Gastroesophageal sphincter (tissue), 4 donors: ENCODE results near the gene WDR47. TPM values are rescaled to one million over a fixed set of nuclear protein-coding genes. Genes with fewer than 3 reads are reported as not detected.
"Not testable (repeated sequence)": the region's sequence is repeated elsewhere in the genome, so short reads cannot be mapped to it uniquely, and the experiment has no call there.

Experiments
- ATAC-seq: fragments of 150-250 bp; one replicate; pipeline ENCODE4 v1.9.1; 2016; ENCODE audit warnings: mild to moderate bottlenecking, moderate library complexity
- H3K27ac ChIP-seq, 4 donors: fragments of 200-600 bp; sonication (generic) in 3 of 4; 1 replicate in 3 of 4; 2 replicates in 1 of 4; pipeline ENCODE4 v1.5.1; 2016 to 2019
- H3K27me3 ChIP-seq: fragments of 200-600 bp; sonication (generic); one replicate; pipeline ENCODE4 v1.5.1; 2019
- H3K36me3 ChIP-seq, 2 donors: fragments of 200-600 bp; sonication (generic); one replicate each; pipeline ENCODE4 v1.5.1; 2019; ENCODE audit warnings: control low read depth in 1 of 2
- H3K4me1 ChIP-seq, 3 donors: fragments of 200-600 bp; sonication (generic); 1 replicate in 2 of 3; 2 replicates in 1 of 3; pipeline ENCODE4 v1.5.1; 2016 to 2019; ENCODE audit warnings: control low read depth in 2 of 3
- H3K4me3 ChIP-seq, 2 donors: fragments of 200-600 bp; sonication (generic); one replicate each; pipeline ENCODE4 v1.5.1; 2019; ENCODE audit warnings: mild to moderate bottlenecking in 1 of 2, moderate library complexity in 1 of 2
- H3K9me3 ChIP-seq, 3 donors: fragments of 200-600 bp; sonication (generic); one replicate each; pipeline ENCODE4 v1.5.1; 2017 to 2019; ENCODE audit warnings: control low read depth in 2 of 3
- EP300 ChIP-seq: sonication (generic); formaldehyde crosslinking; IDR thresholded peaks from one replicate; pipeline ENCODE4 v1.6.1; 2017; ENCODE audit warnings: antibody characterized with exemption, mild to moderate bottlenecking
- POLR2A ChIP-seq, 2 donors: fragments of 450-650 bp; IDR thresholded peaks; one replicate each; pipeline ENCODE4 v1.6.1; 2017; ENCODE audit warnings: antibody characterized with exemption in 2 of 2, mild to moderate bottlenecking in 2 of 2, moderate library complexity in 1 of 2
- POLR2AphosphoS5 ChIP-seq: sonication (generic); formaldehyde crosslinking; IDR thresholded peaks from one replicate; pipeline ENCODE4 v1.6.1; 2017; ENCODE audit warnings: antibody characterized with exemption
- WGBS, 2 donors: methylation state at CpG; one replicate each; pipeline ENCODE4 v1.1.5; 2018; ENCODE audit warnings: low coverage in 1 of 2; 5-methylcytosine and 5-hydroxymethylcytosine counted together
- total RNA-seq, 4 donors: library from RNA; depleted of rRNA; stranded (reverse); fragments of >200 nt; gene quantifications; one replicate each; pipeline ENCODE4 v1.1.0, GENCODE V29; 2016
- TF ChIP-seq, protein P1 (sequence below), 4 experiments: fragments of 200-600 bp in 2 of 4; fragments of 450-650 bp in 2 of 4; sonication (generic) in 1 of 4; IDR thresholded peaks; one replicate each; pipeline ENCODE4 v1.5.1; 2017 to 2019; ENCODE audit warnings: antibody characterized with exemption in 4 of 4, mild to moderate bottlenecking in 2 of 4, moderate library complexity in 2 of 4

The WDR47 gene
- total RNA-seq, 4 donors from 2014 or later: 19.7 to 31.3 (median 25.1) TPM

- Histone ChIP-seq H3K4me3 (no peak overlapping the region), H3K4me1 (no peaks in the 10 kb centered on the region), H3K27ac (no peak overlapping the region), H3K9me3 (no peaks in the 10 kb centered on the region), H3K27me3 (no peaks in the 10 kb centered on the region), H3K36me3 (peaks cover 0 to 73% of the 10 kb centered on the region in 2 donors)
- TF ChIP-seq EP300: no peak
- no peak for TF ChIP-seq POLR2AphosphoS5
- TF ChIP-seq POLR2A (IDR thresholded peaks at IDR 0.05): no peak
- TF ChIP-seq, protein P1, sequence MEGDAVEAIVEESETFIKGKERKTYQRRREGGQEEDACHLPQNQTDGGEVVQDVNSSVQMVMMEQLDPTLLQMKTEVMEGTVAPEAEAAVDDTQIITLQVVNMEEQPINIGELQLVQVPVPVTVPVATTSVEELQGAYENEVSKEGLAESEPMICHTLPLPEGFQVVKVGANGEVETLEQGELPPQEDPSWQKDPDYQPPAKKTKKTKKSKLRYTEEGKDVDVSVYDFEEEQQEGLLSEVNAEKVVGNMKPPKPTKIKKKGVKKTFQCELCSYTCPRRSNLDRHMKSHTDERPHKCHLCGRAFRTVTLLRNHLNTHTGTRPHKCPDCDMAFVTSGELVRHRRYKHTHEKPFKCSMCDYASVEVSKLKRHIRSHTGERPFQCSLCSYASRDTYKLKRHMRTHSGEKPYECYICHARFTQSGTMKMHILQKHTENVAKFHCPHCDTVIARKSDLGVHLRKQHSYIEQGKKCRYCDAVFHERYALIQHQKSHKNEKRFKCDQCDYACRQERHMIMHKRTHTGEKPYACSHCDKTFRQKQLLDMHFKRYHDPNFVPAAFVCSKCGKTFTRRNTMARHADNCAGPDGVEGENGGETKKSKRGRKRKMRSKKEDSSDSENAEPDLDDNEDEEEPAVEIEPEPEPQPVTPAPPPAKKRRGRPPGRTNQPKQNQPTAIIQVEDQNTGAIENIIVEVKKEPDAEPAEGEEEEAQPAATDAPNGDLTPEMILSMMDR (IDR thresholded peaks at IDR 0.05): no peak
- ATAC-seq: no peak
- 88 to 94% methylated on average over 2 to 3 of the region's 3 CpGs for WGBS, 2 donors
Measured at GRCh38 chr1:109065137-109065536, 23.2 kb upstream of the WDR47 start.

DNA sequence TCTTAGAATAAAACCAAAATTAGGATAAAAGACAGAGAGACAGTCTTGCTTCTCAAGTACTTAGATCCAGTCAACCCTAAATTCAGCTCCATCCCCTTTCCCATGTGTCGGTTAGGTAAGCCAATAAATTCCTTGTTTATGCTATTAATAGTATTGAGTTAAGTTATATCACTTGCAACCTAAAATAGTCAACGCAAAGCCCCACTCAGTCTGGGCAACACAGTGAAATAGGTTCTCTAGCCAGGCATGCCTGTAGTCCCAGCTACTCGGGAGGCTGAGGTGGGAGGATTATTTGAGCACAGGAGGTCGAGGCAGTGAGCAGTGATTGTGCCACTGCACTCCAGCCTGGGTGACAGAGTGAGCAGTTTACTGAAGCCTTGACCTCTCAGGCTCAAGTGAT is 19.3 kb upstream of the WDR47 start:
- H3K4me3 ChIP-seq: no peak overlapping the region
- 50% methylated on average over 4 of the region's 4 CpGs; no CpG with 5 or more reads in 1 of the 2 donors for WGBS, 2 donors
- H3K36me3 ChIP-seq: peaks cover 0 to 41% of the 10 kb centered on the region in 2 donors
- no peaks in the 10 kb centered on the region for H3K9me3 ChIP-seq
- no peaks in the 10 kb centered on the region for H3K4me1 ChIP-seq
- TF ChIP-seq POLR2AphosphoS5 (no peak), POLR2A (IDR thresholded peaks at IDR 0.05) (no peak), EP300 (no peak)
- TF ChIP-seq, protein P1 (IDR thresholded peaks at IDR 0.05): no peak
- H3K27ac ChIP-seq: no peak overlapping the region
- ATAC-seq: no peak
- no peaks in the 10 kb centered on the region for H3K27me3 ChIP-seq

- H3K27me3 ChIP-seq: no peaks in the 10 kb centered on the region
- H3K4me3 ChIP-seq: no peak overlapping the region
- H3K27ac ChIP-seq: no peak overlapping the region
- H3K9me3 ChIP-seq: no peaks in the 10 kb centered on the region
- no peaks in the 10 kb centered on the region for H3K4me1 ChIP-seq
- TF ChIP-seq POLR2AphosphoS5: no peak
- no peak for TF ChIP-seq POLR2A (IDR thresholded peaks at IDR 0.05)
- TF ChIP-seq, protein P1 (IDR thresholded peaks at IDR 0.05): no peak
- no peak for TF ChIP-seq EP300
- ATAC-seq: no peak
- 45 to 83% methylated on average over 2 to 7 of the region's 7 CpGs for WGBS, 2 donors
- H3K36me3 ChIP-seq: peaks cover 0 to 37% of the 10 kb centered on the region in 2 donors
Measured at GRCh38 chr1:109060707-109061106, 18.8 kb upstream of the WDR47 start.

GRCh38 chr1:109059026-109059425 is 17.1 kb upstream of the WDR47 start:
- Histone ChIP-seq H3K4me1 (no peaks in the 10 kb centered on the region), H3K36me3 (peaks cover 0 to 20% of the 10 kb centered on the region in 2 donors), H3K4me3 (no peak overlapping the region), H3K27me3 (no peaks in the 10 kb centered on the region), H3K9me3 (no peaks in the 10 kb centered on the region), H3K27ac (no peak overlapping the region)
- TF ChIP-seq POLR2AphosphoS5: no peak
- TF ChIP-seq, protein P1 (IDR thresholded peaks at IDR 0.05): no peak
- TF ChIP-seq EP300: no peak
- no peak for TF ChIP-seq POLR2A (IDR thresholded peaks at IDR 0.05)
- ATAC-seq: no peak

DNA sequence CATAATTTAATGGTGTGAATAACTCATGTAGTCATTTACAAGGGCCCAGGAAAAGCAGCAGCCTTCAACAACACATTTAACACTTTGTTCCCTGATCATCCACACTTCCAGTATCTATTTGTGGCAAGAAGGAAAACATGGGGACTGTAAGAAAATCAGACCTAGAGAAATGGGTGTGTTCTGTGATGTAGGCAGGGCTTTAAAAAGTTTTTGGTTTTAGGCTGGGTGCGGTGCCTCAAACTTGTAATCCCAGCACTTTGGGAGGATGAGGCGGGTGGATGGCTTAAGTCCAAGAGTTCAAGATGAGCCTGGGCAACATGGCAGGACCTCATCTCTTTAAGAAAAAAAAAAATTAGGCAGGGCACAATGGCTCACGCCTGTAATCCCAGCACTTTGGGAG is 14.2 kb upstream of the WDR47 start:
- Histone ChIP-seq H3K9me3 (no peaks in the 10 kb centered on the region), H3K27me3 (peaks cover 4% of the 10 kb centered on the region), H3K36me3 (no peaks in the 10 kb centered on the region), H3K4me1 (no peaks in the 10 kb centered on the region), H3K4me3 (no peak overlapping the region), H3K27ac (no peak overlapping the region)
- WGBS, 2 donors: 66 to 85% methylated on average over 3 of the region's 3 CpGs
- ATAC-seq: no peak
- TF ChIP-seq EP300 (no peak), POLR2AphosphoS5 (no peak), POLR2A (IDR thresholded peaks at IDR 0.05) (no peak)
- TF ChIP-seq, protein P1 (IDR thresholded peaks at IDR 0.05): no peak

DNA sequence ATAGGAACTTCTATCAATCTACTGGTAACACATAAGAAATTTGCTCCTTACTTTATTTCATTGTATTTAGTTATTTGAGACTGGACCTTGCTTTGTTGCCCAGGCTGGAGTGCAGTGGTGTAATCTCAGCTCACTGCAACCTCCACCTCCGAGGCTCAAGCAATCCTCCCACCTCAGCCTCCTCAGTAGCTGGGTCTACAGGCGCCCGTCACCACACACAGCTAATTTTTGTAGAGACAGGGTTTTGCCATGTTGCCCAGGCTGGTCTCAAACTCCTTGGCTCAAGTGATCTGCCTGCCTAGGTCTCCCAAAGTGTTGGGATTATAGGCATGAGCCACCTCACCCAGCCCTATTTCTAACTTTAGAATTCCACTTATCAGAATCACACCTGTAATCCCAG is 10.2 kb upstream of the WDR47 start:
- 100% methylated on average over 2 of the region's 3 CpGs; no CpG with 5 or more reads in 1 of the 2 donors for WGBS, 2 donors
- H3K27me3 ChIP-seq, H3K9me3 ChIP-seq, H3K36me3 ChIP-seq, ATAC-seq, H3K27ac ChIP-seq, H3K4me3 ChIP-seq, H3K4me1 ChIP-seq: not testable (repeated sequence)
